WTC11 (cell line): ENCODE data around the gene HPCA. TPM values are rescaled to one million over a fixed set of nuclear protein-coding genes. Genes with fewer than 3 reads are reported as not detected.

Experiments
- total RNA-seq: library from RNA; stranded (reverse); gene quantifications from 3 replicates; pipeline ENCODE4 v1.2.3, GENCODE V29; 2021

Gene HPCA
- total RNA-seq, 1 experiment from 2014 or later, result 1.9 TPM

Other genes starting within 250 kb of the HPCA start
- 56.7 to 60.5 TPM (median 59.0 TPM) in 3 replicates for gene ZBTB8OS, start 235.9 kb upstream of the HPCA start, total RNA-seq
- gene RBBP4, start 235.3 kb upstream of the HPCA start, total RNA-seq, result 331 to 339 TPM (median 333 TPM) in 3 replicates
- 0.09 to 0.21 TPM (median 0.11 TPM) in 3 replicates for gene SYNC, start 183.7 kb upstream of the HPCA start, total RNA-seq
- gene YARS1, start 69.1 kb upstream of the HPCA start, total RNA-seq, result 142 to 197 TPM (median 154 TPM) in 3 replicates
- 62.9 to 73.2 TPM (median 70.2 TPM) in 3 replicates for gene S100PBP, start 68.8 kb upstream of the HPCA start, total RNA-seq
- 1.2 to 1.6 TPM (median 1.4 TPM) in 3 replicates for gene FNDC5, start 15.6 kb upstream of the HPCA start, total RNA-seq
- 20.7 to 29.0 TPM (median 24.9 TPM) in 3 replicates for gene TMEM54, start 14.9 kb downstream of the HPCA start, total RNA-seq
- gene RNF19B, start 78.3 kb downstream of the HPCA start, total RNA-seq, result 14.8 to 21.9 TPM (median 15.4 TPM) in 3 replicates
- 124 to 132 TPM (median 130 TPM) in 3 replicates for gene AK2, start 150.4 kb downstream of the HPCA start, total RNA-seq
- 0.89 to 1.7 TPM (median 1.1 TPM) in 3 replicates for gene AZIN2, start 194.7 kb downstream of the HPCA start, total RNA-seq